ENCODE results near the gene LEUTX.
A peak's percentile ranks its signal among the peaks of the same experiment; 100 is the strongest.

LEUTX gene

DNA sequence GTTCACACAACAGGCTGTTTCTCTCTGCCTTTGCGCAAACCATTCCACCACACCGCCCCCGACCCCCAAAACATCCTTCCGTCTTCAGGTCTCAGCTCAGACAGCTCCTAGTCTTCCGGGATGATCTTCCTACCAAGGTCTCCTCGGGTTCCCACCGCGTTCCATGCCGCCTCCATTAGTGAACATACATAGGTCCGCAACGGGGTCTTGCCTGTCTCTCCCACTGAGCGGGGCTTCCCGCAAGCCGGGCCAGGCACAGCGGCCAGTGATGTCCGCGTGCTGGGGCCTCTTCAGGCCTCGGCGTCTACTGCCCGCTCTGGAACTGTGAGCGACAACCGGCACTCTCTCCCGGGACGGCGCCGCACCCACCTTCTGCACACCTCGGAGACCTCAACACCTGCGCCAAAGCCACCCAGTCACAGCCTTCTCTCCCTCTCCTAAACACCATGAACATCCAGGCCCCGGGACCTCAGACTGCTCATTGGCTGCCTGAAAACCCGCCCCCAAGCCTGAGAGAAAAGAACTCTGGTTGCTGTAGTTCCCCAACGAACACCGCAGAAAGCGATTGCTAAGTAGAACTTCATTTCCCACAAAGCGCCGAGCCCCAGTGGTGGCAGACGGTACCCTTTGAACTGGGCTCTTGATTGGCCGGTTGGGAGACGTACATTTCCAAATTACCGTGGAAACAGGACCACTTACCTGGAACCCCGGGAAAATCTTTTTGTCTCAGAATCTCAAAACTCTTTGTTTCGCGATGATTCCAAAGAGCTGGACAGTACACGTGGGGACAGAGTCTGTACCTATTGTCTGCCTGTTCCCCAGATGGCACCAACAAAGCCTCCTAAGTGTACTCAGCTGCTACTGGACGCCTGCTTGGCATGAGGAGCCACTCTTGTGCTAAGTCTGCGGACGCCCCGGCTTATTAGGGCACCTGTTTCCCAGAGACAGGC lies 45.8 kb downstream of the LEUTX start:
- peak; percentile 90 for DNase-seq (ENCODE audit: low read depth)

DNA sequence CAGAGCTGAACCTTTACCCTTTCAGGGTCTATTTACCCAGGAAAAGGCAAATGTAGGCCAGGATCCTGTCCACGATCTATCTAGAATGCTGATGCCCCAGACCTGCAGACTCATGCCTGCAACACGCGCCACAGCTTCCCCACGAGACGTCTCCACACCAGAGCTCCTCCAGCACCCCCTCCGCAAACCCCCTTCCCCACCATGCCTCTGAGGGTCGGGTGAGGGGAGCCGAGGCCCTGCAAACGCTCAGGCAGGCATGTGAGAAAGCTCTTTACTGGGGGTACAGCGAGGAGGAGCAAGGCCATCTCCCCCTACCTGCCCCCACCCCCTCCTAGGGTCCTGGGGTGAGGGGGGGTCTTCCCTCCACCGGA lies 46.4 kb downstream of the LEUTX start:
- no peak for DNase-seq (ENCODE audit: low read depth)

DNA sequence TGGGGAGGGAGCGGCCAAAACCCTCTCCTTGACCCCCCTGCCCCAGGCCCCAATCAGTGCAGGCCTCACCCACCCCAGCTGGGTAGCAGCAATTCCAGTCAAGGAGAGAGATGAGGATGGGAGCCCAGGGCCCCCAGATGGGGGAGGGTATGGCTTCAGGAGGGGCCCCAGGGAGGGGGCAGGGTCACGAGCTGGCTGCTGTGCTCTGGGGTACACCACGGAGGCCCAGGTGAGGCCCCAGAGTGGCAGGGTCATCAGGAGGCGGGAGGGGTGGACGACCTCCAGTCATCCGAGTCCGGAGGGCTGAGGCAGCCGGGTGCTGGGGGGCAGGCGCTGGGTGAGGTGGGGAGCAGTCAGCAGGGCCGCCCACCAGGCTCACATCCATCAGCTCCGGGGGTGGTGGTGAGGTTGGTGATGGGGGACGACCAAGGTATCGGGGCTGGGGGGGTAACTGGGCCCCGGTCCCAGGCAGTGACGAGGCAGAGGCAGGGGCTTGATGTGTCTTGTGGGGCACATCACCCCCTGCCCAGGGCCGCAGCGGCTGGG lies 47.0 kb downstream of the LEUTX start:
- DNase-seq (ENCODE audit: low read depth): no peak

DNA sequence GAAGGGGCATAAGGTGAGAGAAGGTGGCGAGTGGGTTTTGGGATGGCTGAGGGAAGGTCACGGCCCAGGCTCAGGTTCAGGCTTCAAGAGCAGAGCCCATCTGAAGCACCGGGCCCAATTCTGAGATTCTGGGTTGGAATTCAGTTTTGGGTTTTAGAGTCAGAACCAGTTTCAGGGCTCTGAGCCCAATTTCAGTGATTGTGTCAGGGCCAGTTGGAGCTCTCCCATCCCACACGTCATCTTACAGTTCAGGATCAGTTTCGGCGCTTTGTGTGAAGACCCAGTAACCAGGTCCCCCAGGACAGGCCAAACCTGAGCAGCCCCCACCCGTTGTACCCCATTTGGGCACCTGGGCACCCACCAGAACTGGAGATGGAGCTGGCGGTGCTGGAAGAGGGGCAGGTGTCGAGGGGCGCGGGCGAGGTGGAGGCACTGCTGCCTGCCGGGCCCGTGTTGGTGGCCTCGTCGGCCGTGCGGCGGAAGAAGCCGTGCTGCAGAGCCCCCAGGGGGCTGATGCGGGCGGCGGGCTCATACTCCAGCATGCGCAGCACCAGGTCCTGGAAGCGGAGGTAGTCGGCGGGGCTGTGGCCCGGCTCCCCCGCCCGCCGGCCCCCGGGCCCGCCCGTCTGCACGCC lies 47.8 kb downstream of the LEUTX start:
- no peak for DNase-seq (ENCODE audit: low read depth)

DNA sequence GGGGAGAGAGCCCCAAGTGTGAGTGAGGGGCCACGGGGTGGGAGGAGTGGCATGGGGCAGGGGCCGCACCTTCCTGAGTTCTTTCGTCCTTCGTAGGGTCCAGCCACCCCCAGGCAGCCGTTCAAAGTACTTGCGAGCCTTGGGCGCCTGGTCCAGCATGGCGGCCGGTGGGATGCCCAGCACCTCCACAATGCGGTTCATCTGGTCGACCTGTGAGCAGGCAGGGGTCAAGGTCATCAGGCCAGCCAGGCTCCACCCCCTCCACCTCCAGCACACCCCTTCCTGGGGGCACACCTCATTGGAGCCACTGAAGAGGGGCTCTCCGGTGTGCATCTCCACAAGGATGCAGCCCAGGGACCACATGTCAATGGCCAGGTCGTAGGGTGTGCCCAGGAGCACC lies 48.6 kb downstream of the LEUTX start:
- DNase-seq (ENCODE audit: low read depth): no peak

DNA sequence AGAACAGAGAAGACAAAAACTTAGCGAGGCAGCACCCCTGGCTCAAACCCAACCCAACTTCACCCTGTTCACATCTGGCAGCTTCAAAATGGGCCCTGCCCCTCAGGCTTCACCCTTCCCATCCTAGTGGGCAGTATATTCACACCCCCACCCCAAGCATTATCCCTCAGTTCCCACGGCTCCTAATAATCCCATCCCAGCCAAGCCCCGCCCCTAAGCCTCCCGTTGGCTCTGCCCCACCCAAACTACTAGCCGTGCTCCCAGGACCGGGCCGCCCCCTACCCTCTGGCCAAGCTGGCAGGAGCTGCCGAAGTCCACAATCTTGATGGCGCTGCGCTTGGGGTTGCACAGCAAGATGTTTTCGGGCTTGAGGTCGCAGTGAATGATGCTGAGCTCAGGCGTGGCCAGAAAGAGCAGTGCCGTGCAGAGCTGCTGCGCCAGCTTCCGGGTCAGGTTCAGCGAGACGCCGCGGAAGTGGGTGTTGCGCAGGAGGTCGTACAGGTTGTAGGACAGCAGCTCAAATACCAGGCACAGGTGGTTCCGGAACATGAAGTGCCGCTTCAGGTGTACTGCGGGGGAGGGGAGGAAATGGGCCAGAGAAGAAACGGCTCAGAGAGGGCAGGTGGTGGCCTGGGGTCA lies 49.5 kb downstream of the LEUTX start:
- no peak for DNase-seq (ENCODE audit: low read depth)

DNA sequence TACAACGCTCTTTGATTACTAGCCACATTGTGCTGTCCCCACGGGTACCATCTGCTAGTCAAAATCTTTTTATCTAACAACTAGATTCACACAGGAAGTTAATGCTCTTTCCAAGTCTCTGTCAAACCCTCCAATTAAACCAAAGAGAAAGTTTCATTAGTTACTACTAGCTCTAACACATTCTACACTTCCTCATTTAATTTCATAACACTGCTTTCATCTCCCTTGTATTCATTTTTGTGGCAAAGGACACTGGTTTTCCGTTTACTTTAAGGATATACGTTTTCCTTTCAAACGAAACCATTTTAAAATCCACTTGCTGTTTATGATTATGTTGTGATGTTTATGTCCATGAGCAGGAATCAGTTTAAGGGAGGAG lies 50.0 kb downstream of the LEUTX start:
- no peak for DNase-seq (ENCODE audit: low read depth)

DNA sequence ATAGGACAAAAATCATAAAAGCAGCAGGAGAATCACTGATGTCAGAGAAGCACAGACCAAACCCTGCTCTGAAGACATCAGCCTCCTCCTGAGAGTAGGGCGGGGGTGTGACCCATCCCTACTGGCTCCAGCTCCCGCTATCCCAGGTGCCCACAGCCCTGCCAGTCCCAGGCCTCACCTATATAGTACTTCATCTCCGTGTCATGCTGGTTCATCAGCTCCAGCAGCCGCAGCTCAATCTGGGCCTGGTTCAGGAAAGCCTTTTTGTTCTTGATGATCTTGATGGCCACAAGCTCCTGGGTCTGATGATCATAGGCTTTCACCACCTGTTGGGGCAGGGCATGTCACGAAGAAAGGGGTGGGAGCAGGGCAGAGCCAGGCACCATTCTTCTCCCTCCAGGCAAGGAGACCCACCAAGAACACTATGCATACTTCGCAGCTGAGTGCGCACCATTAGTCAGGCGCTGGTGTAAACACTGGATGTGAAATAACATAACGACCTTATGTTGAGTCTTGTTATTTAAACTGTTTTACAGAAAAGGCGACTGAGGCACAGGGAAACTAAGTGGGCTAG lies 51.1 kb downstream of the LEUTX start:
- no peak for DNase-seq (ENCODE audit: low read depth)

DNA sequence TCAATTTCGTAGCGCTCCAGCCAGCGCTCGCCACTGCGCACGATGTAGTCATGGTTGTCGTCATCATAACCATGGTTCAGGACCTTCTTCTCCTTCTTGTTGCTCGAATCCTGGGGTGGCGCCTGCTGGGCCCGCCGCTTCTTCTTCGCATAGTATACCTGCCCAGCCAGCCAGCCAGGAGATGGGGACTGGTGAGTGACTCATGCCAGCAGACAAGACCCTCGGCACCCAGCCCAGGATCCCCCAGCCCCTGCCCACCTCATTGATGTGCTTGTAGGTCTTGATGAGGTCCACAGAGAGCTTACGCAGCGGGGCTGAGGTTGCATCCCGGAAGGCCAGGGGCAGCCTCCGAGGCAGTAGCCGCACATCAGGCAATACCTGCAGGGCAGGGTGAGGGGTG lies 51.8 kb downstream of the LEUTX start:
- no peak for DNase-seq (ENCODE audit: low read depth)

DNA sequence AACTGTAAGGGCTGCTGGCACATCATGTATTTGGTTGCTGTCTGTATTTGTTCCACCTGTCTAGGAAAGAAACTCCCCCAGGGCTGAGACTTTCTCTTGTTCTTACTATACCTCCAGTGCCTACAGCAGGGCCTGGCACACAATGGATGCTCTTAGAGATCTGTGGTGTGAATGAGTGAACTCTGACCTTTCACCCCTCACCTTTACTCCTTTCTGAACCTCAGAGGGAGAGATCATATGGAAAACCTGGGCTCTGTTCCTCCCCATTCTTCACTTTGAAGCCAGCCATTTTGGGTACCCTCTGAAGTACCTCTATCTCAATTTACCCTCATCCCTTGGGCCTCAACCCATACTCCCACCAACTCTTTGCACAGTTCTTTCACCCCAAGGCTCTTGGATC lies 52.2 kb downstream of the LEUTX start:
- no peak for DNase-seq (ENCODE audit: low read depth)

DNA sequence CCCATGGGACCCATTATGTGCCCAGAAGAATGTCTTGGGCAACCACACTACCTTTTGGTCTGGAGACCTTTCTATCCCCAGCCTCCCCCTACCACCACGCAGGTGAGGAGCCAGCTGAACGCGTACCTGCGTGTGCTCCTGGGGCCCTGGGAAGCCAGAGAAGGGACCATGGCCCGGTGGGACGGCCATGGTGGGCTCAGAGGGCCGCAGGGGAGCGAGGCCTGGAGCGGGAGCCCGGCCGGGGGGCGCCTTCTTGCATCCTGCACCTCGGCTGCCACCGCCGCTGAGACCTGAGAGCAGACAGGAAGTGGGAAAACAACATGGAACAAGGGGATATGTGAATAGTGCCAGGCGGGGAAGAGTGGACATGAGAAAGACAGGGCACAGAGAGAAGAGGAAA lies 53.0 kb downstream of the LEUTX start:
- DNase-seq (ENCODE audit: low read depth): no peak

DNA sequence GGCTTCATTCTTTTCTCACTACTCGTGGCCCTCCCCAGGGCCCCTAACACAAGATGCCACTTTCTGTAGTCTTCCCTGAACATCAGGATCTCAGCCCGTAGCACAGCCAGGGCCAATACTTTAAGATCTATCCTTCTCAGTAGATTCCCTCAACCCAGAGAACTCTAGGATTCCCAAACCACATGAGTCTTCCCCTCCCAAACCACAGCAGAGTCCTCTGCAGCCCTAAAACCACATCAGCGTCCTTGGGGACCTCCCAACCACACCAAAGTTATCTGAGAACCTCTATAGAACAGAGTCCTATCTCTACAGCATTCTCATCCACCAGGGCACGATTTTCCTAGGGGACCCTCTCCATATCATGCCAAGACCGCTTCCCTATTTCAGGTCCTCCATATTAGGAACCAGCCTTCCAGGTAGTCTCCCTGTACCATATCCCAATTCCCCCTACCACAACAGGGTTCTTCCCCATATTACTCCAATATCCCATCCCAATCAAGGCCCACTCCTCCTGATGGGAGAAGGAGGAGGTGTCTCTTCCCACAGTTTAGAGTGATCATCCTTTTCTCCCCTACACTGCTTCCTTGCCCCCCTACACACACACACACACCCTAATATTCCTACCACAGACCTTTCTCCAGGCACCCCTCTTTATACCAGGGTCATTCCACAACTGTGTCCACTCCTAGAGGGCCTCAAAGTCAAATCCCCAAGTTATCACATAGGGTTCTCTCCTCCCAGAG lies 53.9 kb downstream of the LEUTX start:
- no peak for DNase-seq (ENCODE audit: low read depth)

DNA sequence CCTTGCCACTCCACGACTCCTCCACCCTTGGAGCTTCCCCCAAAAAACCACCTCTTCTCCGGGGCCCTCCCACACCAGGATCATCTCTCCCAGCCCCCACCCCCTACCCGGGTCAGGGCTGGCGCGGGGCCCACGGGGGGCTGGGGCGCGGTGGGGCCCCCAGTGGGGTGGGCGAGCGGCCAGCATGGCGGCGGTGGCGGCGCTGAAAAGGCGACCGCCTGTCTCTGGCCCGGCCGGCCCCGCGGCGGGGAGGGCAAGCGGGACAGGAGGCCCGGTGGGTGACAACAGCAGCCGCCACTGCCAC lies 54.5 kb downstream of the LEUTX start:
- no peak for DNase-seq (ENCODE audit: low read depth)

DNA sequence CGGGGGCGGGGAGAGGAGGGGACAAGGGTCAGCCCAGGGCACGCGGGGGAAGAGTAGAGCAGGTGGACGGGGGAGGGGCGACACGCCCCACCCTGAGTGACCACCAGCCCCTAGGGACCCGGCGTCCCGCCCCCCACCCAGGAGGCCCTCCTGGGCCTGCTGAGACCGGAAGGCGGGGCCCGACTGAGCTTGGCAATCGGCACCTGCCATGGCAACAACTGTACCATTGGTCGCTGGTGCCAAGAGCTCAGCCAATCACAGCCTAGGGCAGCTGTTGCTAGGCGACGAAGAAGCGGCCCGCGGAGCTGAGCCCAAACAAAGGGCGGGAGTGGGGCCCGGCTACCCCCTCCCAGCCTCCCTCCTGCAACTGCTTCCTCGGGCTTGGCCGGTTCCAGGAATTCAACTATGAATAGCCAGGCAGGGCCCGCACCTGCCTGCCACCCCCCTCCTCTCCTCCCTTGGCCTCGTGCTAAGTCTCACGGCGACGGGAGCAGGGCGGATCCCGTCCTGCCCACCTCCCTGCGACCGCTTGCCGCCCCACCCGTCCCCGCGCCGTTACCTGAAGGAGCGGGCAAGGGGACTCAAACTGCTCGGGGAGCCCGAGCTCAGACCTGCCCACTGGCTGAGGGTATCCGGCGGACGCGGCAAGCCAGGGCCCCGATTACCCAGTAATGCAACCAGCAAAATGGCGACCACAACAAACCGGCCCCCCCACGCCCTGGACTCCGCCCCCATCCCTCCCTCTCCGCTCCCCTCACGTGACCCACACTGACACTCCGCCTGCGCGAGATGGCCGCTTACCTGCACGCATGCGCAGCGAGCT lies 55.0 kb downstream of the LEUTX start, which contains the start of gene DYRK1B:
DYRK1B (minus strand) TSS at position 699 of the 823 bp plus-strand sequence. CDS start 2,295 bp downstream, outside the sequence.
- DNase-seq (ENCODE audit: low read depth): peak; percentile 96

DNA sequence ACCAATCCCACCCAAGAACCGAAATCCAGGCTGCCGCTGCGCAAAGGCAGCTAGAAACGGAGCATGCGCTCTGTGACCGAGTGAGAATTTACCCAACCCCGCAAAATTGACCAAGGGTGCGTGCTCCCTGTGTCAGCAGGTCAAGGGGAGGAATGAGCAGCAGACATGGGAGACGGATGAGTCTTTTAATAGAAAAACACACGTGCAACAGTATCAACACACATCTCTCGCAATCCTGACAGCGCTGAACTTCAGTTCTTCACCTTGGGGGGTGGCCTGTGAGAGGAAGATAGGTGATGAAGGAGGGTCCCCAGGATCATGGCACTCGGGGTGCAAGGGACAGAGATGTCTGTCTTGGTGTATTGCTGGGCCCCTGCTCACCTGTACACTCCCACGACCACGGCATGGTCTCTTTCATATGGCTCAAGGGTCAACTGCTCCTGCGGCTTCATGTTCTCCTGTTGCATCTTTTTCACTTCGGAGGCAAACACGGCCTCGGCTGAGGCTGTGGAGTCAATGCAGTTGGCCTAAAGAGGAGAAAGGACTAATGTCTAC lies 55.7 kb downstream of the LEUTX start:
- DNase-seq (ENCODE audit: low read depth): no peak

Measured in fibroblast of gingiva (primary cell).